Left forelimb (tissue), 1 donor: ENCODE data around the gene WFS1.

Experiments
- DNase-seq: peaks from one replicate; pipeline ENCODE4 v3.0.0-alpha.2; 2018; ENCODE audit warnings: low spot score

Gene WFS1

DNA sequence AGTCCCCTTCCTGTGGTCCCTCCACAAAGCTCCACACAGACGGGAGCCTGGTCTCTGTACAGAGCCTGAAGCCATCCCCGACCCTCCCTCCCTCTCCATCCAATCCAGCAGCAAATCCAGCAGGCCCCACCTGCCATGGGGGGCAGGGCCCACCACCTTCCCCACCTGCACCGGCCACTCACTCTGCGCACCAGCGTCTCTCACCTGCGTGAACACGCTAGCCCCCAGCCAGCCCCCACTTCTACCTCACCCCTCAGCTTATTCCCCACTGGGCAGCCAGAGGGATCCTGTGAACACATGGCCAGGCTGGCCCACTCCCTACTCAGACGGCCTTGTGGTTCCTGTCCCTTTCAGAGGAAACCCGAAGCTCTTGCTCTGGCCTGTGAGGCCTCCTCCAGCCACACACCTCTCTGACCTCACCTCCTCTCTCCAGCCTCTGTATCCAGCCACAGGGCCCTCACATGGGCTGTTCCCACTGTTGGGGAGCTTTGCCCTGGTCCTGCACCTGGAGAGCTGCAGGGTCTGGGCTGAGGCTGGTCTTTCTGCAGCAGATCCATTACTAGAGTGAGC is 70.9 kb downstream of the WFS1 start:
- no peak for DNase-seq

- DNase-seq, result no peak
Observed at GRCh38 chr4:6341696-6342095, 72.0 kb downstream of the WFS1 start.

DNA sequence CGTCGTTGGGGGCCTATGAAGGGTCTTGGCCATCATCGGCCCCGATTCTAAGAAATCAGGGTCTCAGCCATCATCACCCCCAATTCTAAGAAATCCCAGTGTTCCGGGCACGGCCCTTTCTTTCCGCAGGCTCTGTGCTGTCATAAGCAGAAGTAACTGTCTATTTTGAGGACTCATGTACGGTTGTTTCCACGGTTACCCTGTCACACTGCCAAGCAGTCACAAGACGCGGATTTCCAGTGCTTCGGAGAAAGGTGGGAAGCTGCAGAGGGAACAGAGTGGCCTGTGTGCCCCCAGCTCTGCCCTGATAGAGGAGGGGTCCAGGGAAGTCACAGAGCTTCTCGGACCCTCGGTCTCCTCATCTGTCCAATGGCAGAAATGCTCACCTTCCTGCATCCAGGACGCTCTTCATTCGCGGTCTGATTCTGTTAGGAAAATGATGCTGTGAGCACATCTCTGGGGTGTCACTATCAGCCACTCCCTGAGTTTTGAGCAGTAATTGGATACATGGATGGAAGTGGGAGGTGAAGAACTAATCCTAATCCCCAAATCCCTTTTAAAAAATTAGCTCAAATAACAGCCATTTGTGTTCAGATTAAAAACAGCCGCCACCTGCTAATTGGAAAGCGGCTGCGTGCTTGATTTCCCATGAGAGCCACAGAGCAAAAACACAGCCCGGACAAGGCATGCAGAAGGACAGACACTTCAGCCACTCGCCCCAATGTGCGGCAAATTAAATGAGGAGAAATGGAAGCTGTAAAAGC is 73.1 kb downstream of the WFS1 start:
- DNase-seq, result no peak

- no peak for DNase-seq
Observed at GRCh38 chr4:6343939-6344408, 74.3 kb downstream of the WFS1 start.

- no peak for DNase-seq
Observed at GRCh38 chr4:6345096-6345830, 75.6 kb downstream of the WFS1 start.

- no peak for DNase-seq
Observed at GRCh38 chr4:6345866-6346265, 76.2 kb downstream of the WFS1 start.

DNA sequence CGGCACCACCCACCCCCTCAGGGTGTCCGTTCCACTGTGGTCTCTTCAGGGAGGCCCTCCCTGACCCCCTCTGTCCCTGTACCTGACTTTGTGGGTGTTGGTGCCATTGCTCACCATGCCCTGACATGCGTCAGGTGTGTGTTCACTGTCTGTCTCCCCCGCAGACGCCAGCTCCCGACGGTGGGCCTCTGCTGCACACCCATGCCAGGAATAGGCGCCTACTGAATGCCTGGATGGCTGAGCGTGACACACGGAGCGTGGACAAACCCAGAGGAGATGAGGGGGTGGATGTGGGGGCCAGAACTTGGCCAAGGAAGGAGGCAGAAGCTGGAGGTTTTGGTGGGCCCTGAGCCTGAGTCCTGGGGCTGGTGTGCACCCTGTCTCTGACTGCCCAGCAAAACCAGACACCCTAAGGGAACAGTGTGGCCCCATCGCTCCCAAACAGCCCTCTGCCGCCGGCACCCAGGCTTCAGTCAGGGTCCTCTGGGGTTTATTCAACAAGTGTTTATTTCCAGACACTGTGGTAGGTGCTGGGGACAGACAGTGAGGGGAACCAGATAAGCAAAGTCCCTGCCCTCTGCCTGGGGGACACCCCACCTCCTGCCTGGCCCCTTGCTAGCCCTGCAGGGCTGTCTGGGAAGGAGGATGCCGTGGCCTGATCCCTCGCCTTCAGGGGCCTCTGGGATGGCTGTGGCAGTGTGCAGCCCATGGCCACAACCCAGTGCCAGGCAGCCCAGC is 76.9 kb downstream of the WFS1 start:
- DNase-seq, result no peak

GRCh38 chr4:6347511-6348045 is 77.9 kb downstream of the WFS1 start:
- DNase-seq, result no peak

DNA sequence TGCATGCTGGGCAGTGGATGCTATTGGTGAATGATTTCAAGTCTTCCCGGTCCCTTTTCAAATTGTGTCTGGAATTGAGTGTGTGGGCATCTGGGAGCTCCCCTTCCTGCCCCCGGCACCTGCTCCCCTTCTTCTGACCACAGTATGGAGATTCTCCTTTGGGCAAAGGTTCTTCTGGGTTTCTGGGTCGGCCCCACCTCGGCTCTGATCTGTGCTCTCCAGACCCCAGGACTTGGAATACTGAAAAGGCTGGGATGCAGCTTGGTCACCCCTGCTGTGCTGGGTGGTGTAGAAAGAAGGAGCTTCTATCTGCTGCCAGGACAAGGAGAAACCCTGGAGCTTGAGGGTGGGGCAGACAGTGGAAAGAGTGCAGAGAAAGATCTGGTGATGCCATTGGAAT is 78.8 kb downstream of the WFS1 start:
- DNase-seq, result no peak

DNA sequence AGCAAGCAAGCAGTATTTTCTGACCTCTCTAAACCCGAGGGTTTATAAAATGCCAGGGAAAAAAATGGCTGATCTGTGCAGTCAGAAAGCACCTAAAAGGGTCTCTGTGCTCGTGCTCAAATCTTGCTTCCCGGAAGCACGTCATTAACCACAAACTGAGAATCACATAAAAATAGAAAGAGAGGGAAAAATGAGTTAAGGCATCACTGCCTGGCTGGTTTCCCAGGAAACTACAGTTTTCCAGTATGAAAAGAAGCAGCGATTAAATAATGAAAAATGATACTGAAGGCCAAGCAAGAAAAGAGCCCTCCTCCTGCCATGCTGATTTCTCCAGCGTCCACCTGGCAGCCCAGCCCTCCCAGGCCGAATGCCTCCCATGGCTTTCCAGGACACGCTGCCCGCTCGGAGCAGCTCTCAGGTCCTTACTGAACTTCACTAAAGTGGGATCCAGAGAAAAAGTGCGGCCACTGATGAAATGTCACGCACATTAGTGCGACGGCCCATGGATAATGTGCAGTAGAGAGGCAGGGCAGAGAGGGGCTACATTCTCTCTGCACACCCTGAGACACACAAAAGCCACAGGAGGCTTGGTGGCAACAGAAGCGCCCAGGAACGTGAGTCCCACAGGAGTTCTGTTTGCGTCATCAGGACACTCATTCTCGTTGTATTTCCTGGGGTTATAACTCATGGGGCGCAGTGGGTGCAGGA is 80.4 kb downstream of the WFS1 start:
- no peak for DNase-seq

GRCh38 chr4:6350646-6351045 is 81.0 kb downstream of the WFS1 start:
- no peak for DNase-seq

GRCh38 chr4:6351246-6352000 is 81.8 kb downstream of the WFS1 start:
- no peak for DNase-seq

DNA sequence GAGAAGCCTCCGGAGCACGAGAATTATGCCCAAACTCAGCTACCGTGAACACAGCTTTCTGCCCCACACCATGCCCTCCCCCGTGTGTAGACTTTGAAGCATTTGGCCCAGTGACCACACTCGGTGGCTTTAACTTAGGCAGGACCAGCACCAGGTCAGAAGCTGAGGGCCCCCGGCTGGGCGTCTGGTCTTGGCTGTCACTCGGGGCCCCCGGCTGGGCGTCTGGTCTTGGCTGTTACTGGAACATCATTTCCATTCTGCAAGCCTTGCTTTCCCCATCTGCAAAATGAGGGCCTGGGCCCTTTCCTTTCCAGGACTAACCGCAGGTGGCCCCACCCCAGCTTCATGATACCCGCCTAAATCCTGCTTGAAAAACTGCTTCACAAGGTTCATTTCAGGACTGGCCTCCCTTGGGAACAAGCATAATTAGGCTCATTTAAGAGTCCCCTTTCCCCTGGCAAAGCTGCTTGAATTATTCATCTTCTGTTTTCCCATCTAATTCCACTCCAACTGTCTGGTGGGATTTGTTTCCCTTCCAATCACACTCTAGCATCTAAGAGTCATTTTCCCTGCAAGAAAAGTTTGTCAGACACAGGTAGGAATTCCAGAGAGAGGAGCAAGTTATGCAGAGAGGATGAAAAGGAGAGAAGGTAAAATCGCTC is 82.5 kb downstream of the WFS1 start:
- DNase-seq, result no peak
